HepG2 (cell line): Measurements from ENCODE around the gene CAPS. TPM values are rescaled to one million over a fixed set of nuclear protein-coding genes. Genes with fewer than 3 reads are reported as not detected.
A peak's percentile ranks its signal among the peaks of the same experiment; 100 is the strongest.

Experiments
- ATAC-seq: fragments of 200-7000 bp; cut with Tn5 transposase; 3 replicates; pipeline ENCODE4 v1.9.1; 2020; ENCODE audit warnings: mild to moderate bottlenecking, moderate library complexity
- BruUV-seq: library from RNA; stranded (reverse); fragments of 400-500 nt; replicated peaks from 2 replicates; lab custom pipeline; 2021; lab: Mats Ljungman, UMichigan
- CTCF ChIA-PET: fragments of 300-600 bp; formaldehyde crosslinking; extraction: SDS; loops from one replicate; lab custom pipeline; 2021; ENCODE audit warnings: low total read pairs, inconsistent platforms, low intra/inter-chr PET ratio; lab: Yijun Ruan, JAX
- POLR2A ChIA-PET: fragments of 350-600 bp; sonication (Branson Sonifier 250); formaldehyde crosslinking; loops from one replicate; lab custom pipeline; 2020; ENCODE audit warnings: antibody characterized with exemption, inconsistent platforms; lab: Yijun Ruan, JAX
- DNase-seq: peaks from one replicate; pipeline ENCODE4 v3.0.0-alpha.2; 2015; ENCODE audit warnings: low spot score
- FAIRE-seq: peaks from 3 replicates; lab custom pipeline; 2011; peaks lifted over from hg19 to GRCh38; lab: Jason Lieb, UNC
- H2AFZ ChIP-seq: one replicate; pipeline ENCODE4 v1.6.1; 2011; ENCODE audit warnings: low read length, inconsistent platforms
- H3K27ac ChIP-seq: fragments of 300-600 bp; 3 replicates; pipeline ENCODE4 v1.8.0; 2011; ENCODE audit warnings: mixed run types, mild to moderate bottlenecking, mixed read lengths, low read length, inconsistent platforms; ENCODE audit not compliant: insufficient read depth; ENCODE audit errors: extremely low read length
- H3K27me3 ChIP-seq, 2 experiments: fragments of 200-600 bp in 1 of 2; 2 replicates in 1 of 2; 3 replicates in 1 of 2; pipeline versions ENCODE4 v1.6.0 to v1.8.0; 2011; ENCODE audit warnings: low read length in 2 of 2, mild to moderate bottlenecking in 2 of 2, moderate library complexity in 2 of 2, inconsistent platforms in 1 of 2; ENCODE audit not compliant: insufficient read depth in 2 of 2, control insufficient read depth in 1 of 2
- H3K36me3 ChIP-seq, 2 experiments: fragments of 200-600 bp in 1 of 2; replicated peaks in 1 of 2; 2 replicates in 1 of 2; 3 replicates in 1 of 2; pipeline versions ENCODE4 v1.5.1 to v1.8.0; 2011; ENCODE audit warnings: low read length in 2 of 2, inconsistent platforms in 1 of 2; ENCODE audit not compliant: insufficient read depth in 2 of 2, control insufficient read depth in 1 of 2
- H3K4me1 ChIP-seq: 2 replicates; pipeline ENCODE4 v1.5.1; 2012; ENCODE audit warnings: low read length, inconsistent platforms; ENCODE audit not compliant: insufficient read depth
- H3K4me2 ChIP-seq: 2 replicates; pipeline ENCODE4 v1.6.0; 2011; ENCODE audit warnings: low read depth, low read length, inconsistent platforms
- H3K4me3 ChIP-seq, 3 experiments: fragments of 200-600 bp in 1 of 3; sonication (generic), shearing (Covaris generic) in 1 of 3; replicated peaks in 1 of 3; 2 replicates each; pipeline ENCODE4 v1.5.1; 2011 to 2016; ENCODE audit warnings: low read length in 3 of 3, inconsistent platforms in 2 of 3, low read depth in 2 of 3, mild to moderate bottlenecking in 2 of 3, control low read depth in 1 of 3, mixed read lengths in 1 of 3; ENCODE audit not compliant: insufficient read depth in 1 of 3
- H3K79me2 ChIP-seq: one replicate; pipeline ENCODE4 v1.6.1; 2011; ENCODE audit warnings: low read length, inconsistent platforms; ENCODE audit not compliant: insufficient read depth
- H3K9ac ChIP-seq: 2 replicates; pipeline ENCODE4 v1.6.0; 2011; ENCODE audit warnings: mild to moderate bottlenecking, low read depth, low read length, inconsistent platforms; ENCODE audit not compliant: insufficient read depth
- H3K9me3 ChIP-seq: 2 replicates; pipeline ENCODE4 v1.5.1; 2012; ENCODE audit warnings: mild to moderate bottlenecking, low read length
- H4K20me1 ChIP-seq: 2 replicates; pipeline ENCODE4 v1.6.0; 2011; ENCODE audit warnings: inconsistent platforms, mild to moderate bottlenecking, low read length, moderate library complexity; ENCODE audit not compliant: insufficient read depth
- AGO2 ChIP-seq: fragments of 200-400 bp; formaldehyde crosslinking; optimal IDR thresholded peaks from 2 replicates; pipeline ENCODE3; 2017; ENCODE audit warnings: mild to moderate bottlenecking, low read depth, low read length, moderate library complexity
- POLR2G ChIP-seq: fragments of 200-400 bp; formaldehyde crosslinking; IDR thresholded peaks from 2 replicates; pipeline ENCODE4 v1.6.1; 2018; ENCODE audit warnings: mild to moderate bottlenecking, low read depth, low read length, moderate library complexity
- TARDBP ChIP-seq: sonication (generic); formaldehyde crosslinking; IDR thresholded peaks from 2 replicates; pipeline ENCODE4 v1.8.0; 2022; ENCODE audit warnings: mild to moderate bottlenecking, missing genetic modification reagents
- U2AF2 ChIP-seq: fragments of 200-400 bp; formaldehyde crosslinking; IDR thresholded peaks from 2 replicates; pipeline ENCODE4 v1.6.1; 2017; ENCODE audit warnings: low read depth, mild to moderate bottlenecking, low read length
- ZEB1 ChIP-seq: IDR thresholded peaks from 2 replicates; pipeline ENCODE4 v1.6.1; 2012; ENCODE audit warnings: mild to moderate bottlenecking, low read depth, inconsistent platforms; ENCODE audit not compliant: insufficient replicate concordance
- WGBS: methylation state at CpG from one replicate; pipeline ENCODE4 v1.1.6; 2017; ENCODE audit warnings: low lambda C conversion rate; 5-methylcytosine and 5-hydroxymethylcytosine counted together
- in situ Hi-C: cut with HindIII; loops from 2 replicates; pipeline ENCODE4 v1.10.0; 2017; ENCODE audit warnings: low pct_unique_long_range_greater_than_20kb; ENCODE audit not compliant: extremely low pct_ligation_motif_present
- intact Hi-C: fragments of 100-400 bp; cut with micrococcal nuclease; formaldehyde crosslinking; loops from one replicate; pipeline ENCODE4 v1.10.0; 2022; ENCODE audit not compliant: unreplicated experiment
- polyA plus RNA-seq, 8 experiments: library from polyadenylated mRNA; depleted of rRNA in 3 of 8; stranded (reverse) in 7 of 8; unstranded in 1 of 8; fragments of >200 nt; fragmentation: Illumina TruSeq in 4 of 8; extraction: Trizol in 4 of 8; gene quantifications; 2 replicates each; pipeline versions ENCODE4 v1.2.1 to v1.2.3, GENCODE V29; 2011 to 2016; ENCODE audit warnings: low read depth in 4 of 8, missing spikeins in 1 of 8, mixed read lengths in 1 of 8; ENCODE audit not compliant: insufficient read depth in 1 of 8
- total RNA-seq, 5 experiments: library from RNA; depleted of rRNA; stranded (reverse); fragments of >200 nt; fragmentation: Illumina TruSeq; extraction: Trizol; gene quantifications; 2 replicates each; pipeline ENCODE4 v1.2.3, GENCODE V29; 2016; ENCODE audit warnings: low read depth in 1 of 5
- TF ChIP-seq, protein P1 (sequence below): sonication (generic); formaldehyde crosslinking; IDR thresholded peaks from 2 replicates; pipeline ENCODE4 v1.4.0; 2020; ENCODE audit warnings: missing genetic modification reagents, borderline replicate concordance
- TF ChIP-seq, protein P2 (sequence below): sonication (generic); formaldehyde crosslinking; conservative IDR thresholded peaks from 2 replicates; pipeline ENCODE4 v1.5.0; 2020; ENCODE audit warnings: missing genetic modification reagents

Gene CAPS
- total and polyA plus RNA-seq, 2 of the 13 experiments (the other 11 are each of a cell fraction or from before 2014, with no cell fraction given), result 3.1 TPM

DNA sequence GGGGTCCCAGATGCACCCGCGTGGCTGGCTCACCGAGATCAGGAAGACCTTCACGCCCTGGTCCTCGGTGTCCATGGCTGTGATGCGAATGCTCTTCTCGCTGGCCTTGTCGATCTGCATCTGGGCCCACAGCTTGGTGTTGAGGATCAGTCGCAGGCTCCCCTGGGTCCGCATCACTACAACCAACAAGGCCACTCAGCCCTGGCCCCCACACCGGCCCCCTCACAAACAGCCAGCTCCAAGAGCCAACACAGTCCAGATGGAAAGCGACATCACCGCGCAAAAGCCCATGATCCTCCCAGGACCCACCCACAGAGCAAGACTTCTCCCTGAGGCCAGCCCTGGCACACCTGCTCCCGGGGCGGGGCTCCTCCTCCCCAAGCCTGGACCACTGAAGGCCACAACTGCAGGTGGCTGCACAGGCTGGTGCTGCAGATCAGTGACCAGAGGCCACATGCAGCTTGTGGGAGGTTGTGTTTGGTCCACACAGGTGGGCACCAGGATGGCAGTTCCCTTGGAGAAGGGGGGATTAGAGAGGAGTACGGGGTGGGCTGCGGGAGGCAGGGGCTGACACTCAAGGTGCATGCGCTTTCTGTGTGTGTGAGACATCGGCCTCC is 4.5 kb downstream of the CAPS start:
- intact Hi-C loops, result no loop called here
- H3K36me3 ChIP-seq, result peaks cover 37 to 69% of the 10 kb centered on the region in 2 experiments
- CTCF ChIA-PET, result no interaction called here

GRCh38 chr19:5921516-5922160 is 7.6 kb downstream of the CAPS start:
- H3K4me2 ChIP-seq, result no peak overlapping the region
- H3K79me2 ChIP-seq, result no peaks in the 10 kb centered on the region
- no peak overlapping the region for H3K27ac ChIP-seq
- DNase-seq (no peak), FAIRE-seq (no peak), ATAC-seq (no peak)
- intact Hi-C loops, result no loop called here
- H4K20me1 ChIP-seq, result no peaks in the 10 kb centered on the region
- 98% methylated on average over 21 of the region's 21 CpGs for WGBS
- H2AFZ ChIP-seq, result no peak overlapping the region
- no TSS peak for BruUV-seq
- no peak overlapping the region for H3K9ac ChIP-seq
- peaks cover 61 to 94% of the 10 kb centered on the region in 2 experiments for H3K36me3 ChIP-seq
- ChIA-PET POLR2A (no interaction called here), CTCF (no interaction called here)
- TF ChIP-seq TARDBP (CRISPR knock-in tag), result no peak
- TF ChIP-seq, protein P1, sequence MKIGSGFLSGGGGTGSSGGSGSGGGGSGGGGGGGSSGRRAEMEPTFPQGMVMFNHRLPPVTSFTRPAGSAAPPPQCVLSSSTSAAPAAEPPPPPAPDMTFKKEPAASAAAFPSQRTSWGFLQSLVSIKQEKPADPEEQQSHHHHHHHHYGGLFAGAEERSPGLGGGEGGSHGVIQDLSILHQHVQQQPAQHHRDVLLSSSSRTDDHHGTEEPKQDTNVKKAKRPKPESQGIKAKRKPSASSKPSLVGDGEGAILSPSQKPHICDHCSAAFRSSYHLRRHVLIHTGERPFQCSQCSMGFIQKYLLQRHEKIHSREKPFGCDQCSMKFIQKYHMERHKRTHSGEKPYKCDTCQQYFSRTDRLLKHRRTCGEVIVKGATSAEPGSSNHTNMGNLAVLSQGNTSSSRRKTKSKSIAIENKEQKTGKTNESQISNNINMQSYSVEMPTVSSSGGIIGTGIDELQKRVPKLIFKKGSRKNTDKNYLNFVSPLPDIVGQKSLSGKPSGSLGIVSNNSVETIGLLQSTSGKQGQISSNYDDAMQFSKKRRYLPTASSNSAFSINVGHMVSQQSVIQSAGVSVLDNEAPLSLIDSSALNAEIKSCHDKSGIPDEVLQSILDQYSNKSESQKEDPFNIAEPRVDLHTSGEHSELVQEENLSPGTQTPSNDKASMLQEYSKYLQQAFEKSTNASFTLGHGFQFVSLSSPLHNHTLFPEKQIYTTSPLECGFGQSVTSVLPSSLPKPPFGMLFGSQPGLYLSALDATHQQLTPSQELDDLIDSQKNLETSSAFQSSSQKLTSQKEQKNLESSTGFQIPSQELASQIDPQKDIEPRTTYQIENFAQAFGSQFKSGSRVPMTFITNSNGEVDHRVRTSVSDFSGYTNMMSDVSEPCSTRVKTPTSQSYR, result no peak
- no peak for TF ChIP-seq U2AF2
- 0 out of 2 replicates have a peak, but pooled peaks have one; percentile 12 for TF ChIP-seq POLR2G
- TF ChIP-seq, protein P2, sequence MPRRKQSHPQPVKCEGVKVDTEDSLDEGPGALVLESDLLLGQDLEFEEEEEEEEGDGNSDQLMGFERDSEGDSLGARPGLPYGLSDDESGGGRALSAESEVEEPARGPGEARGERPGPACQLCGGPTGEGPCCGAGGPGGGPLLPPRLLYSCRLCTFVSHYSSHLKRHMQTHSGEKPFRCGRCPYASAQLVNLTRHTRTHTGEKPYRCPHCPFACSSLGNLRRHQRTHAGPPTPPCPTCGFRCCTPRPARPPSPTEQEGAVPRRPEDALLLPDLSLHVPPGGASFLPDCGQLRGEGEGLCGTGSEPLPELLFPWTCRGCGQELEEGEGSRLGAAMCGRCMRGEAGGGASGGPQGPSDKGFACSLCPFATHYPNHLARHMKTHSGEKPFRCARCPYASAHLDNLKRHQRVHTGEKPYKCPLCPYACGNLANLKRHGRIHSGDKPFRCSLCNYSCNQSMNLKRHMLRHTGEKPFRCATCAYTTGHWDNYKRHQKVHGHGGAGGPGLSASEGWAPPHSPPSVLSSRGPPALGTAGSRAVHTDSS (CRISPR knock-in tag), result no peak
- H3K9me3 ChIP-seq, result no peaks in the 10 kb centered on the region
- H3K27me3 ChIP-seq, result no peaks in the 10 kb centered on the region; a peak in 1 of 5 replicates
- in situ Hi-C loops, result no loop called here
- no peaks in the 10 kb centered on the region for H3K4me1 ChIP-seq
- H3K4me3 ChIP-seq, result no peak overlapping the region

More for the DNA sequence above, 4.5 kb downstream of the CAPS start:
- 95% methylated on average over 7 of the region's 20 CpGs for WGBS
- H3K4me3 ChIP-seq, result no peak overlapping the region
- DNase-seq (no peak), ATAC-seq (no peak), FAIRE-seq (no peak)
- H3K9me3 ChIP-seq, result no peaks in the 10 kb centered on the region
- no peaks in the 10 kb centered on the region for H4K20me1 ChIP-seq
- no peak overlapping the region for H3K9ac ChIP-seq
- H2AFZ ChIP-seq, result no peak overlapping the region
- H3K4me2 ChIP-seq, result no peak overlapping the region
- H3K27ac ChIP-seq, result no peak overlapping the region
- H3K4me1 ChIP-seq, result peaks cover 28% of the 10 kb centered on the region
- BruUV-seq, result no TSS peak
- in situ Hi-C loops, result no loop called here
- TF ChIP-seq AGO2 (peak; percentile 66), ZEB1 (no peak)
- H3K27me3 ChIP-seq, result no peaks in the 10 kb centered on the region
- no peaks in the 10 kb centered on the region for H3K79me2 ChIP-seq
- POLR2A ChIA-PET, result no interaction called here
